HepG2 (cell line): ENCODE data around the gene TIAM2. TPM values are rescaled to one million over a fixed set of nuclear protein-coding genes. Genes with fewer than 3 reads are reported as not detected.

Experiments used
- ADNP ChIP-seq: sonication (generic); formaldehyde crosslinking; IDR thresholded peaks from 2 replicates; pipeline ENCODE4 v1.4.0; 2020; ENCODE audit warnings: missing genetic modification reagents
- MAZ ChIP-seq, 2 experiments: sonication (generic) in 1 of 2; formaldehyde crosslinking in 1 of 2; IDR thresholded peaks; 2 replicates each; pipeline versions ENCODE4 v1.5.0 to v1.6.1; 2012 to 2020; ENCODE audit warnings: low read depth in 2 of 2, mild to moderate bottlenecking in 2 of 2, borderline replicate concordance in 1 of 2, improper control_type of control experiment in 1 of 2, low read length in 1 of 2, missing genetic modification reagents in 1 of 2, moderate library complexity in 1 of 2
- NFE2L1 ChIP-seq: sonication (generic); formaldehyde crosslinking; IDR thresholded peaks from 2 replicates; pipeline ENCODE4 v1.4.0; 2020; ENCODE audit warnings: missing genetic modification reagents, mild to moderate bottlenecking, borderline replicate concordance
- TOPORS ChIP-seq: sonication (generic); formaldehyde crosslinking; IDR thresholded peaks from 2 replicates; pipeline ENCODE4 v1.8.0; 2023; ENCODE audit warnings: mild to moderate bottlenecking, missing genetic modification reagents
- ZFP1 ChIP-seq: IDR thresholded peaks from 2 replicates; pipeline ENCODE4 v1.6.1; 2016
- ZNF263 ChIP-seq: sonication (generic); formaldehyde crosslinking; IDR thresholded peaks from 2 replicates; pipeline ENCODE4 v1.4.0; 2020; ENCODE audit warnings: missing genetic modification reagents
- ZNF382 ChIP-seq: sonication (generic); formaldehyde crosslinking; IDR thresholded peaks from 2 replicates; pipeline ENCODE4 v1.5.0; 2020; ENCODE audit warnings: missing genetic modification reagents, mild to moderate bottlenecking, borderline replicate concordance
- ZNF44 ChIP-seq: sonication (generic); formaldehyde crosslinking; IDR thresholded peaks from 2 replicates; pipeline ENCODE4 v1.5.1; 2020; ENCODE audit warnings: mild to moderate bottlenecking, missing genetic modification reagents
- ZSCAN12 ChIP-seq: sonication (generic); formaldehyde crosslinking; IDR thresholded peaks from 2 replicates; pipeline ENCODE4 v1.9.0; 2021; ENCODE audit warnings: mild to moderate bottlenecking, missing genetic modification reagents
- ZSCAN29 ChIP-seq: sonication (generic); formaldehyde crosslinking; conservative IDR thresholded peaks from 2 replicates; pipeline ENCODE4 v1.4.0; 2020; ENCODE audit warnings: mild to moderate bottlenecking, missing genetic modification reagents
- polyA plus RNA-seq, 8 experiments: library from polyadenylated mRNA; depleted of rRNA in 3 of 8; stranded (reverse) in 7 of 8; unstranded in 1 of 8; fragments of >200 nt; fragmentation: Illumina TruSeq in 4 of 8; extraction: Trizol in 4 of 8; gene quantifications; 2 replicates each; pipeline versions ENCODE4 v1.2.1 to v1.2.3, GENCODE V29; 2011 to 2016; ENCODE audit warnings: low read depth in 4 of 8, missing spikeins in 1 of 8, mixed read lengths in 1 of 8; ENCODE audit not compliant: insufficient read depth in 1 of 8
- total RNA-seq, 5 experiments: library from RNA; depleted of rRNA; stranded (reverse); fragments of >200 nt; fragmentation: Illumina TruSeq; extraction: Trizol; gene quantifications; 2 replicates each; pipeline ENCODE4 v1.2.3, GENCODE V29; 2016; ENCODE audit warnings: low read depth in 1 of 5
- TF ChIP-seq, protein P1 (sequence below): sonication (generic); formaldehyde crosslinking; IDR thresholded peaks from 2 replicates; pipeline ENCODE4 v1.5.0; 2020; ENCODE audit warnings: mild to moderate bottlenecking, missing genetic modification reagents
- TF ChIP-seq, protein P2 (sequence below): sonication (generic); formaldehyde crosslinking; IDR thresholded peaks from 2 replicates; pipeline ENCODE4 v1.9.0; 2021; ENCODE audit warnings: mild to moderate bottlenecking, missing genetic modification reagents
- TF ChIP-seq, protein P3 (sequence below): sonication (generic); formaldehyde crosslinking; IDR thresholded peaks from 2 replicates; pipeline ENCODE4 v1.4.0; 2020; ENCODE audit warnings: mild to moderate bottlenecking, missing genetic modification reagents
- TF ChIP-seq, protein P4 (sequence below): sonication (generic); formaldehyde crosslinking; conservative IDR thresholded peaks from 2 replicates; pipeline ENCODE4 v1.4.0; 2020; ENCODE audit warnings: missing genetic modification reagents
- TF ChIP-seq, protein P5 (sequence below): sonication (generic); formaldehyde crosslinking; IDR thresholded peaks from 2 replicates; pipeline ENCODE4 v1.5.1; 2020; ENCODE audit warnings: missing genetic modification reagents, mild to moderate bottlenecking, borderline replicate concordance

The TIAM2 gene
- total and polyA plus RNA-seq, 2 of the 13 experiments (the other 11 are each of a cell fraction or from before 2014, with no cell fraction given) = 4.1 to 4.5 TPM

DNA sequence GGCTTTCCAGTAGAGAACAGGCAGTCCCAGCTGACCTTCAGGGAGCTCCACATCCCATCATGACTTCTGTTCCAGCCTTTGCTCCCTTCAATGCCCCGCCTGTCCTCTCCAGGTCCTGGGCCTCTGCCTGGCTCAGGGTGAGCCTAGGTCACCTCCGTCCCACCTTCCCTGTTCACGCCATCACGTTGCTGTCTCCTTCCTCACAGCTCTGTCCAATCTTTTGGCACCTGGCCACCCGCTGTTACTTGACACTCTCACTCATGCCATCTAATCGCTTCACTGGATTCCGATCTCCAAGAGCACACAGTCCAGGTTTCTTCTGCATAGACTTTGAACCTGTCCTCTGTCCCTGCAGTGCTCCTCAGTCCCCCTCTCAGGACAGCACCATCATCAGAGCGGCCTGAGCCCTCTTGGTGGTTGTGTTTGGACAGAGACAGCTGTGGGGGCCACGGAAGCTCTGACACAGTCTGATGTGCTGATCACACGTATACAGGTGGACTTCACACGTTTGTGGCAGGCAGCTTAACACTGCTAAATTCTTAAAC is 34.7 kb upstream of the TIAM2 start (continued):
- TF ChIP-seq MAZ (IDR thresholded peaks at IDR 0.05; ENCODE audit: borderline replicate concordance, low read depth, low read length) = no peak
- peak; percentile 78 for TF ChIP-seq MAZ (CRISPR knock-in tag; IDR thresholded peaks at IDR 0.05; ENCODE audit: low read depth)
- no peak for TF ChIP-seq ZSCAN12
- no peak for TF ChIP-seq ZNF382 (CRISPR knock-in tag)
- TF ChIP-seq, protein P1, sequence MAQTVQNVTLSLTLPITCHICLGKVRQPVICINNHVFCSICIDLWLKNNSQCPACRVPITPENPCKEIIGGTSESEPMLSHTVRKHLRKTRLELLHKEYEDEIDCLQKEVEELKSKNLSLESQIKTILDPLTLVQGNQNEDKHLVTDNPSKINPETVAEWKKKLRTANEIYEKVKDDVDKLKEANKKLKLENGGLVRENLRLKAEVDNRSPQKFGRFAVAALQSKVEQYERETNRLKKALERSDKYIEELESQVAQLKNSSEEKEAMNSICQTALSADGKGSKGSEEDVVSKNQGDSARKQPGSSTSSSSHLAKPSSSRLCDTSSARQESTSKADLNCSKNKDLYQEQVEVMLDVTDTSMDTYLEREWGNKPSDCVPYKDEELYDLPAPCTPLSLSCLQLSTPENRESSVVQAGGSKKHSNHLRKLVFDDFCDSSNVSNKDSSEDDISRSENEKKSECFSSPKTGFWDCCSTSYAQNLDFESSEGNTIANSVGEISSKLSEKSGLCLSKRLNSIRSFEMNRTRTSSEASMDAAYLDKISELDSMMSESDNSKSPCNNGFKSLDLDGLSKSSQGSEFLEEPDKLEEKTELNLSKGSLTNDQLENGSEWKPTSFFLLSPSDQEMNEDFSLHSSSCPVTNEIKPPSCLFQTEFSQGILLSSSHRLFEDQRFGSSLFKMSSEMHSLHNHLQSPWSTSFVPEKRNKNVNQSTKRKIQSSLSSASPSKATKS (CRISPR knock-in tag) = no peak
- no peak for TF ChIP-seq ZFP1 (CRISPR knock-in tag)
- TF ChIP-seq, protein P2, sequence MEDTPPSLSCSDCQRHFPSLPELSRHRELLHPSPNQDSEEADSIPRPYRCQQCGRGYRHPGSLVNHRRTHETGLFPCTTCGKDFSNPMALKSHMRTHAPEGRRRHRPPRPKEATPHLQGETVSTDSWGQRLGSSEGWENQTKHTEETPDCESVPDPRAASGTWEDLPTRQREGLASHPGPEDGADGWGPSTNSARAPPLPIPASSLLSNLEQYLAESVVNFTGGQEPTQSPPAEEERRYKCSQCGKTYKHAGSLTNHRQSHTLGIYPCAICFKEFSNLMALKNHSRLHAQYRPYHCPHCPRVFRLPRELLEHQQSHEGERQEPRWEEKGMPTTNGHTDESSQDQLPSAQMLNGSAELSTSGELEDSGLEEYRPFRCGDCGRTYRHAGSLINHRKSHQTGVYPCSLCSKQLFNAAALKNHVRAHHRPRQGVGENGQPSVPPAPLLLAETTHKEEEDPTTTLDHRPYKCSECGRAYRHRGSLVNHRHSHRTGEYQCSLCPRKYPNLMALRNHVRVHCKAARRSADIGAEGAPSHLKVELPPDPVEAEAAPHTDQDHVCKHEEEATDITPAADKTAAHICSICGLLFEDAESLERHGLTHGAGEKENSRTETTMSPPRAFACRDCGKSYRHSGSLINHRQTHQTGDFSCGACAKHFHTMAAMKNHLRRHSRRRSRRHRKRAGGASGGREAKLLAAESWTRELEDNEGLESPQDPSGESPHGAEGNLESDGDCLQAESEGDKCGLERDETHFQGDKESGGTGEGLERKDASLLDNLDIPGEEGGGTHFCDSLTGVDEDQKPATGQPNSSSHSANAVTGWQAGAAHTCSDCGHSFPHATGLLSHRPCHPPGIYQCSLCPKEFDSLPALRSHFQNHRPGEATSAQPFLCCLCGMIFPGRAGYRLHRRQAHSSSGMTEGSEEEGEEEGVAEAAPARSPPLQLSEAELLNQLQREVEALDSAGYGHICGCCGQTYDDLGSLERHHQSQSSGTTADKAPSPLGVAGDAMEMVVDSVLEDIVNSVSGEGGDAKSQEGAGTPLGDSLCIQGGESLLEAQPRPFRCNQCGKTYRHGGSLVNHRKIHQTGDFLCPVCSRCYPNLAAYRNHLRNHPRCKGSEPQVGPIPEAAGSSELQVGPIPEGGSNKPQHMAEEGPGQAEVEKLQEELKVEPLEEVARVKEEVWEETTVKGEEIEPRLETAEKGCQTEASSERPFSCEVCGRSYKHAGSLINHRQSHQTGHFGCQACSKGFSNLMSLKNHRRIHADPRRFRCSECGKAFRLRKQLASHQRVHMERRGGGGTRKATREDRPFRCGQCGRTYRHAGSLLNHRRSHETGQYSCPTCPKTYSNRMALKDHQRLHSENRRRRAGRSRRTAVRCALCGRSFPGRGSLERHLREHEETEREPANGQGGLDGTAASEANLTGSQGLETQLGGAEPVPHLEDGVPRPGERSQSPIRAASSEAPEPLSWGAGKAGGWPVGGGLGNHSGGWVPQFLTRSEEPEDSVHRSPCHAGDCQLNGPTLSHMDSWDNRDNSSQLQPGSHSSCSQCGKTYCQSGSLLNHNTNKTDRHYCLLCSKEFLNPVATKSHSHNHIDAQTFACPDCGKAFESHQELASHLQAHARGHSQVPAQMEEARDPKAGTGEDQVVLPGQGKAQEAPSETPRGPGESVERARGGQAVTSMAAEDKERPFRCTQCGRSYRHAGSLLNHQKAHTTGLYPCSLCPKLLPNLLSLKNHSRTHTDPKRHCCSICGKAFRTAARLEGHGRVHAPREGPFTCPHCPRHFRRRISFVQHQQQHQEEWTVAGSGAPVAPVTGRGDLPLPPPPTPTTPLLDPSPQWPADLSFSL (CRISPR knock-in tag) = no peak; the same call in 1 of the 2 replicates
- TF ChIP-seq, protein P3, sequence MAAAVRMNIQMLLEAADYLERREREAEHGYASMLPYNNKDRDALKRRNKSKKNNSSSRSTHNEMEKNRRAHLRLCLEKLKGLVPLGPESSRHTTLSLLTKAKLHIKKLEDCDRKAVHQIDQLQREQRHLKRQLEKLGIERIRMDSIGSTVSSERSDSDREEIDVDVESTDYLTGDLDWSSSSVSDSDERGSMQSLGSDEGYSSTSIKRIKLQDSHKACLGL (CRISPR knock-in tag) = peak; percentile 25; the same call in 1 of the 2 replicates
- no peak; the same call in 1 of the 2 replicates for TF ChIP-seq NFE2L1 (CRISPR knock-in tag)
- TF ChIP-seq, protein P4, sequence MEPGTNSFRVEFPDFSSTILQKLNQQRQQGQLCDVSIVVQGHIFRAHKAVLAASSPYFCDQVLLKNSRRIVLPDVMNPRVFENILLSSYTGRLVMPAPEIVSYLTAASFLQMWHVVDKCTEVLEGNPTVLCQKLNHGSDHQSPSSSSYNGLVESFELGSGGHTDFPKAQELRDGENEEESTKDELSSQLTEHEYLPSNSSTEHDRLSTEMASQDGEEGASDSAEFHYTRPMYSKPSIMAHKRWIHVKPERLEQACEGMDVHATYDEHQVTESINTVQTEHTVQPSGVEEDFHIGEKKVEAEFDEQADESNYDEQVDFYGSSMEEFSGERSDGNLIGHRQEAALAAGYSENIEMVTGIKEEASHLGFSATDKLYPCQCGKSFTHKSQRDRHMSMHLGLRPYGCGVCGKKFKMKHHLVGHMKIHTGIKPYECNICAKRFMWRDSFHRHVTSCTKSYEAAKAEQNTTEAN (CRISPR knock-in tag) = peak; percentile 60; the same call in 1 of the 2 replicates
- TF ChIP-seq ZSCAN29 (CRISPR knock-in tag) = no peak
- TF ChIP-seq, protein P5, sequence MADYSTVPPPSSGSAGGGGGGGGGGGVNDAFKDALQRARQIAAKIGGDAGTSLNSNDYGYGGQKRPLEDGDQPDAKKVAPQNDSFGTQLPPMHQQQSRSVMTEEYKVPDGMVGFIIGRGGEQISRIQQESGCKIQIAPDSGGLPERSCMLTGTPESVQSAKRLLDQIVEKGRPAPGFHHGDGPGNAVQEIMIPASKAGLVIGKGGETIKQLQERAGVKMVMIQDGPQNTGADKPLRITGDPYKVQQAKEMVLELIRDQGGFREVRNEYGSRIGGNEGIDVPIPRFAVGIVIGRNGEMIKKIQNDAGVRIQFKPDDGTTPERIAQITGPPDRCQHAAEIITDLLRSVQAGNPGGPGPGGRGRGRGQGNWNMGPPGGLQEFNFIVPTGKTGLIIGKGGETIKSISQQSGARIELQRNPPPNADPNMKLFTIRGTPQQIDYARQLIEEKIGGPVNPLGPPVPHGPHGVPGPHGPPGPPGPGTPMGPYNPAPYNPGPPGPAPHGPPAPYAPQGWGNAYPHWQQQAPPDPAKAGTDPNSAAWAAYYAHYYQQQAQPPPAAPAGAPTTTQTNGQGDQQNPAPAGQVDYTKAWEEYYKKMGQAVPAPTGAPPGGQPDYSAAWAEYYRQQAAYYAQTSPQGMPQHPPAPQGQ (CRISPR knock-in tag) = no peak
- TF ChIP-seq ZNF44 (CRISPR knock-in tag) = peak; percentile 87; the same call in 1 of the 2 replicates
- TF ChIP-seq ADNP (CRISPR knock-in tag) = peak; percentile 81; the same call in 1 of the 2 replicates
- peak; percentile 98 for TF ChIP-seq ZNF263 (CRISPR knock-in tag)
- peak; percentile 71; the same call in 1 of the 2 replicates for TF ChIP-seq TOPORS (CRISPR knock-in tag)
